Smooth muscle cell of the coronary artery (primary cell): ENCODE results near the gene RBM5. TPM values are rescaled to one million over a fixed set of nuclear protein-coding genes. Genes with fewer than 3 reads are reported as not detected.

ENCODE experiments used
- total RNA-seq: library from RNA; depleted of rRNA; stranded (reverse); fragments of >200 nt; gene quantifications from 2 replicates; pipeline ENCODE4 v1.2.3, GENCODE V29; 2014; ENCODE audit warnings: low replicate concordance

RBM5 gene
- total RNA-seq = 135 and 864 TPM in 2 replicates

GRCh38 chr3:50088725-50089608 is at the start of gene RBM5:
Gene RBM5, plus strand, starts transcription at chr3:50088919. Its CDS starts 1,516 bp downstream, at chr3:50090435.

GRCh38 chr3:50154840-50155490 is 66.2 kb downstream of the RBM5 start, which contains the start of gene SEMA3F:
Gene SEMA3F, plus strand, starts transcription at chr3:50155324. Its CDS starts 4,299 bp downstream, at chr3:50159623.

Other genes starting within 250 kb of the RBM5 start
- 2.0 and 2.8 TPM in 2 replicates for gene TRAIP, start 232.4 kb upstream of the RBM5 start, total RNA-seq
- gene CAMKV, start 219.0 kb upstream of the RBM5 start, total RNA-seq = not detected in 2 replicates
- 0.35 and 0.45 TPM in 2 replicates for gene MST1R, start 185.0 kb upstream of the RBM5 start, total RNA-seq
- gene MON1A, start 159.1 kb upstream of the RBM5 start, total RNA-seq = 5.7 and 8.8 TPM in 2 replicates
- 30.9 and 35.8 TPM in 2 replicates for gene RBM6, start 148.8 kb upstream of the RBM5 start, total RNA-seq
- 3.7 and 7.4 TPM in 2 replicates for gene SEMA3F, start 66.4 kb downstream of the RBM5 start, total RNA-seq
- gene GNAT1, start 102.7 kb downstream of the RBM5 start, total RNA-seq = not detected in 2 replicates
- gene SLC38A3, start 116.4 kb downstream of the RBM5 start, total RNA-seq = not detected in 2 replicates
- gene GNAI2, start 147.3 kb downstream of the RBM5 start, total RNA-seq = 308 and 476 TPM in 2 replicates
- 7.2 and 13.2 TPM in 2 replicates for gene SEMA3B, start 180.2 kb downstream of the RBM5 start, total RNA-seq
- not detected in 2 replicates for gene LSMEM2, start 190.2 kb downstream of the RBM5 start, total RNA-seq
- gene IFRD2, start 203.5 kb downstream of the RBM5 start, total RNA-seq = 35.9 and 57.7 TPM in 2 replicates
- 4.0 and 5.3 TPM in 2 replicates for gene HYAL3, start 210.5 kb downstream of the RBM5 start, total RNA-seq
- 0.82 and 1.8 TPM in 2 replicates for gene NAA80, start 210.5 kb downstream of the RBM5 start, total RNA-seq
- 0.60 and 0.94 TPM in 2 replicates for gene HYAL1, start 214.7 kb downstream of the RBM5 start, total RNA-seq
- 63.8 and 67.0 TPM in 2 replicates for gene HYAL2, start 233.8 kb downstream of the RBM5 start, total RNA-seq
- gene TUSC2, start 239.3 kb downstream of the RBM5 start, total RNA-seq = 11.5 and 15.5 TPM in 2 replicates